Nephron (organoid): ENCODE measurements around the gene LRRC4C.

Experiments used
- H3K27ac Mint-ChIP-seq, 3 experiments: 2 replicates each; pipeline ENCODE4 v1.8.0; 2020; ENCODE audit warnings: mixed read lengths in 3 of 3, mild to moderate bottlenecking in 2 of 3, moderate library complexity in 1 of 3
- H3K27me3 Mint-ChIP-seq: 2 replicates; pipeline ENCODE4 v1.8.0; 2021; ENCODE audit warnings: low read depth, mild to moderate bottlenecking, moderate library complexity, mixed read lengths
- H3K36me3 Mint-ChIP-seq: 2 replicates; pipeline ENCODE4 v1.8.0; 2020; ENCODE audit warnings: low read depth, mixed read lengths
- H3K4me1 Mint-ChIP-seq: 2 replicates; pipeline ENCODE4 v1.8.0; 2020; ENCODE audit warnings: mixed read lengths
- H3K4me3 Mint-ChIP-seq, 3 experiments: 2 replicates each; pipeline ENCODE4 v1.8.0; 2020; ENCODE audit warnings: mild to moderate bottlenecking in 3 of 3, mixed read lengths in 3 of 3, moderate library complexity in 2 of 3
- H3K9me3 Mint-ChIP-seq: 2 replicates; pipeline ENCODE4 v1.8.0; 2020; ENCODE audit warnings: mixed read lengths
- CTCF ChIP-seq, 3 experiments: fragments of 200-600 bp; sonication (generic); IDR thresholded peaks; one replicate each; pipeline ENCODE4 v1.5.0; 2021; ENCODE audit warnings: antibody characterized with exemption in 3 of 3; ENCODE audit not compliant: unreplicated experiment in 3 of 3

Gene LRRC4C

GRCh38 chr11:40291329-40291728 lies 1168.1 kb downstream of the LRRC4C start:
- H3K9me3 Mint-ChIP-seq = no peaks in the 10 kb centered on the region
- H3K36me3 Mint-ChIP-seq = no peaks in the 10 kb centered on the region
- TF ChIP-seq CTCF (IDR thresholded peaks at IDR 0.05; ENCODE audit: unreplicated experiment in 3 of 3) = no peak
- H3K27me3 Mint-ChIP-seq = peaks cover 4% of the 10 kb centered on the region
- H3K4me1 Mint-ChIP-seq = peaks cover 34% of the 10 kb centered on the region
- peak overlapping the region; percentile 91 to 99 (median 94) for H3K27ac Mint-ChIP-seq
- H3K4me3 Mint-ChIP-seq = peak overlapping the region; percentile 87 to 88 (median 88)

GRCh38 chr11:40290171-40290631 lies 1169.3 kb downstream of the LRRC4C start:
- H3K36me3 Mint-ChIP-seq = no peaks in the 10 kb centered on the region
- no peak for TF ChIP-seq CTCF (IDR thresholded peaks at IDR 0.05; ENCODE audit: unreplicated experiment in 3 of 3)
- peak overlapping the region; percentile 91 to 99 (median 94) for H3K27ac Mint-ChIP-seq
- H3K4me1 Mint-ChIP-seq = peaks cover 34% of the 10 kb centered on the region
- peaks cover 4% of the 10 kb centered on the region for H3K27me3 Mint-ChIP-seq
- H3K4me3 Mint-ChIP-seq = peak overlapping the region; percentile 87 to 88 (median 88)
- H3K9me3 Mint-ChIP-seq = no peaks in the 10 kb centered on the region

DNA sequence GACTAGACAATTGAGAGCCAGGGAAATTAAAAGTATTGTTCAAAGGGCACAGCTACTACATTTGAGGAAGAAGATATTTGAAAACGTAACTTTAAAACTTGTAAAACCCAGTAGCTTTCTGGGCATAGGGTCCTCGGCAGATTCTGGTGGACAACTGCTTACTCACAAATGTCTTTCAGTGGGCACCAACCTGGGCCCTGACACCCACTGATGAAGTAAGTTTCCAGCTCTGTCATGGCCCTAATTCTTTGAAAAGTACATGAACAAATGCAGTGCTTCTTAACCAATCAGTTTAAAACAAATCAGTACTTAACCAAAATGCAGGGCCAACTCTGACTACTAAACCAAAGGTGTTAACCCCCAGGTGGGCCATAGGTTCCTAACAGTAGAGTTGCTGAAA lies 1170.1 kb downstream of the LRRC4C start:
- Mint-ChIP-seq H3K9me3 (no peaks in the 10 kb centered on the region), H3K4me1 (peaks cover 37% of the 10 kb centered on the region), H3K36me3 (peaks cover 3% of the 10 kb centered on the region)

DNA sequence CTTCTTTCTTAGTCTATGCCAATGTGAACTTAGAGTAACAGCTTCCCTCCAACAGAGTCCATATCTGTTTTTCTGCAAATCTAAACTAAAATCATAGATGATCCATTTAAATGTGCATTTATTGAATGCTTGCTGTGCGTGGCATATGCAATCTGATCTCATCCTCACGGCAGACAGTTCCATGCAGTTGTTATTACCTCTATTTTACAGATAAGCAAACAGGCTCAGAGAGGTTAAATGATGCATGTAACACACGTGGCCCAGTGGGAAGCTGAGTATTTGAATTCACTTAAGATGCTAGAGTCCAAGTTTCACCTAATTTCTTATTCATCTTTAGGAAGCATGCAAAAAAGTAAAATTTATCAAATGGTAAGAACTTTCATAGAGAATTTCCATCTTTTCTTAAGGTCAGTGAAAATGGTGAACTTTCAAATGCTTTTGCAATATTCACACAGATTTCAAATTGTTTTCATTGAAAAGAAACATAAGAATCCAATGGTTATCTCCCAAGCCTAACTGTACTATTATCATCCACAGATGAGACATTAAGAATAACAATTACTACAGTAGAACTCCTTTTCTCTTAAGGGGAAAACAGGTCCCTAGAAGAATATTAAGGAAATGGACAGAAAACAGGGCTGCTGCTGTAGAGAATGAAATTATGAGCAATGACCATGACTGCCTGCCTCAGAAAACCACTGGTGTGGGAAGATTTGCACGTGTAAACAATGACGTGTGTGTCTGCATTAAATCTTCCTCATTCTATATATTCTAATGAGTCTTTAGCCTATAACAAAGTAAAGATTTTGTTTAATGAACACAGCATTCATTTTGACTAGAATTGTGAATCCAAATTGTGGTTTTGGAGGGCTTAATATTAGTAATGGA lies 1171.3 kb downstream of the LRRC4C start:
- Mint-ChIP-seq H3K27ac (peak overlapping the region; percentile 30 to 94 (median 69)), H3K9me3 (no peaks in the 10 kb centered on the region), H3K4me3 (peak overlapping the region; percentile 87 to 88 (median 88)), H3K4me1 (peaks cover 39% of the 10 kb centered on the region), H3K27me3 (peaks cover 4% of the 10 kb centered on the region), H3K36me3 (peaks cover 10% of the 10 kb centered on the region)
- TF ChIP-seq CTCF (IDR thresholded peaks at IDR 0.05; ENCODE audit: unreplicated experiment in 3 of 3) = no peak

More for the DNA sequence above, 1170.1 kb downstream of the LRRC4C start:
- Mint-ChIP-seq H3K27me3 (peaks cover 4% of the 10 kb centered on the region), H3K27ac (peak overlapping the region; percentile 91 to 99 (median 94)), H3K4me3 (peak overlapping the region; percentile 87 to 88 (median 88))
- TF ChIP-seq CTCF (IDR thresholded peaks at IDR 0.05; ENCODE audit: unreplicated experiment in 3 of 3) = no peak

DNA sequence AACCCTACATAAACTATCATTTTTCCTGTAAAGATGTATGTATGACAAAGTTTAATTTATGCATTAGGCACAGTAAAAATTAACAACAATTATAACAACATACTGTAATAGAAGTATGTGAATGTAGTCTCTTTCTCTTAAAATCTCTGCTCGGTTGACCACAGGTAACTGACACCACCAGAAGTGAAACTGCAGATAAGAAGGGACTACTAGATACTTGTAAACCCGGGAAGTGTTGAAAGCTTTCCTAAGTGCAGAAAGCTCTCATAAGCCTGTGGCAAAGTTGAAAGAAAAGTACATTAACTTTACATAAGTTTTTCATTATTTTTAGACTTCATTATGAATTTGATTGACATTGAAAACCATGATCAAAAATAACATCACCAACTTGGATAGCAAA lies 1173.3 kb downstream of the LRRC4C start:
- Mint-ChIP-seq H3K4me3 (no peak overlapping the region), H3K27me3 (no peaks in the 10 kb centered on the region), H3K36me3 (peaks cover 10% of the 10 kb centered on the region), H3K27ac (no peak overlapping the region), H3K9me3 (no peaks in the 10 kb centered on the region), H3K4me1 (peaks cover 36% of the 10 kb centered on the region)
- no peak for TF ChIP-seq CTCF (IDR thresholded peaks at IDR 0.05; ENCODE audit: unreplicated experiment in 3 of 3)
